Ishikawa (cell line): ENCODE results near the gene TNFSF13B.

ENCODE experiments used
- CEBPB ChIP-seq: IDR thresholded peaks from 2 replicates; pipeline ENCODE4 v1.6.1; 2012
- CREB1 ChIP-seq: IDR thresholded peaks from 2 replicates; pipeline ENCODE4 v1.6.1; 2012; ENCODE audit warnings: low read depth
- EP300 ChIP-seq: IDR thresholded peaks from 2 replicates; pipeline ENCODE4 v1.6.1; 2012; ENCODE audit warnings: borderline replicate concordance
- NFIC ChIP-seq: IDR thresholded peaks from 2 replicates; pipeline ENCODE4 v1.6.1; 2012
- TAF1 ChIP-seq: IDR thresholded peaks from 2 replicates; pipeline ENCODE4 v1.6.1; 2012; ENCODE audit warnings: low read depth, mild to moderate bottlenecking
- TEAD4 ChIP-seq: IDR thresholded peaks from 2 replicates; pipeline ENCODE4 v1.6.1; 2012
- YY1 ChIP-seq: IDR thresholded peaks from 2 replicates; pipeline ENCODE4 v1.6.1; 2012; ENCODE audit warnings: low read depth
- ZBTB7A ChIP-seq: IDR thresholded peaks from 2 replicates; pipeline ENCODE4 v1.6.1; 2012; ENCODE audit warnings: low read depth
- TF ChIP-seq, protein P1 (sequence below): IDR thresholded peaks from 2 replicates; pipeline ENCODE4 v1.6.1; 2012
- TF ChIP-seq, protein P2 (sequence below): IDR thresholded peaks from 2 replicates; pipeline ENCODE4 v1.6.1; 2012; ENCODE audit warnings: low read depth, mild to moderate bottlenecking

DNA sequence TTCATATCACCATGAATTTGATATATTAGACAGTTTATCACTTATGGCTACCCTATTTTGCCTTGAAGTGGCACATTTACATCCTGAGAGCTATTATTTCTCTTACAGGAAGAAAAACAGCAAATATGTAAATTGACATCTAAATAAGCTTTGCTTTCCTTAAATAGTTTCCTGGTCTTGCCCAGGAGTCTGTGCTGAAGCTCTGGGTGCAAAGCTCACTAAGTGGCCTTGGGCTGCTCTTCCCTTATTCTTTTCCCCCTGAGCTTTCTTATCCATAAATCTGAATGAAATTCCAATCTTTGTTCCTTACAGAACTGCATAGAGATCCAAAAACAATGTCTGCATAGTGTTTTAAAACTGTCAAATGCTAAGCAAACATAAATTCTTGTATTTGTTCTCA is 56.3 kb downstream of the TNFSF13B start:
- TF ChIP-seq EP300 (no peak), CEBPB (no peak), TAF1 (no peak), CREB1 (no peak), TEAD4 (no peak), YY1 (no peak), NFIC (no peak), ZBTB7A (no peak)
- TF ChIP-seq, protein P1, sequence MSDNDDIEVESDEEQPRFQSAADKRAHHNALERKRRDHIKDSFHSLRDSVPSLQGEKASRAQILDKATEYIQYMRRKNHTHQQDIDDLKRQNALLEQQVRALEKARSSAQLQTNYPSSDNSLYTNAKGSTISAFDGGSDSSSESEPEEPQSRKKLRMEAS, result no peak
- TF ChIP-seq, protein P2, sequence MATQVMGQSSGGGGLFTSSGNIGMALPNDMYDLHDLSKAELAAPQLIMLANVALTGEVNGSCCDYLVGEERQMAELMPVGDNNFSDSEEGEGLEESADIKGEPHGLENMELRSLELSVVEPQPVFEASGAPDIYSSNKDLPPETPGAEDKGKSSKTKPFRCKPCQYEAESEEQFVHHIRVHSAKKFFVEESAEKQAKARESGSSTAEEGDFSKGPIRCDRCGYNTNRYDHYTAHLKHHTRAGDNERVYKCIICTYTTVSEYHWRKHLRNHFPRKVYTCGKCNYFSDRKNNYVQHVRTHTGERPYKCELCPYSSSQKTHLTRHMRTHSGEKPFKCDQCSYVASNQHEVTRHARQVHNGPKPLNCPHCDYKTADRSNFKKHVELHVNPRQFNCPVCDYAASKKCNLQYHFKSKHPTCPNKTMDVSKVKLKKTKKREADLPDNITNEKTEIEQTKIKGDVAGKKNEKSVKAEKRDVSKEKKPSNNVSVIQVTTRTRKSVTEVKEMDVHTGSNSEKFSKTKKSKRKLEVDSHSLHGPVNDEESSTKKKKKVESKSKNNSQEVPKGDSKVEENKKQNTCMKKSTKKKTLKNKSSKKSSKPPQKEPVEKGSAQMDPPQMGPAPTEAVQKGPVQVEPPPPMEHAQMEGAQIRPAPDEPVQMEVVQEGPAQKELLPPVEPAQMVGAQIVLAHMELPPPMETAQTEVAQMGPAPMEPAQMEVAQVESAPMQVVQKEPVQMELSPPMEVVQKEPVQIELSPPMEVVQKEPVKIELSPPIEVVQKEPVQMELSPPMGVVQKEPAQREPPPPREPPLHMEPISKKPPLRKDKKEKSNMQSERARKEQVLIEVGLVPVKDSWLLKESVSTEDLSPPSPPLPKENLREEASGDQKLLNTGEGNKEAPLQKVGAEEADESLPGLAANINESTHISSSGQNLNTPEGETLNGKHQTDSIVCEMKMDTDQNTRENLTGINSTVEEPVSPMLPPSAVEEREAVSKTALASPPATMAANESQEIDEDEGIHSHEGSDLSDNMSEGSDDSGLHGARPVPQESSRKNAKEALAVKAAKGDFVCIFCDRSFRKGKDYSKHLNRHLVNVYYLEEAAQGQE, result no peak
